GM20431 (cell line): ENCODE results near the gene RGS7.
"Not testable (repeated sequence)": the region's sequence is repeated elsewhere in the genome, so short reads cannot be mapped to it uniquely, and the experiment has no call there.

Experiments used
- in situ Hi-C: fragments of 300-500 bp; cut with MseI, MboI; formaldehyde crosslinking; loops from one replicate; pipeline ENCODE4 v1.15.0; 2020; ENCODE audit warnings: low sequenced_read_pairs; ENCODE audit not compliant: unreplicated experiment

The RGS7 gene

DNA sequence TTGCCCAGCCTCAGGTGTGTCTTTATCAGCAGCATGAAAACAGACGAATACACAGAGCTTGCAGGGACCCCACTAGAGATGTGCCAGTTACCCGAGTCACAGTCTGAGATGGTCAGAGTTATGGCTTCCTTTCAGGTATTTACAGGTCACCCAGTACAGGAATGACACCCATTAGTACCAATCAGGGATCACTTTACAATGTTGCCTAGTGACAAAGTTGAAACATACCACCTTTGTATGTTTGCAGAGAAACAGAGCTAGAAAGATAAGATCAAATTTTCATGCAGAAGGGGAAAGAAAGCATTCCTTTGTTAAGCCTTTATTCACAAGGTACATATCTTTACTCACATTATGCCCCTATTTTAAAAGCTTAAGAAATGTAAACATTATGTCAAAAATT lies 137.6 kb downstream of the RGS7 start:
- in situ Hi-C loops, result no loop called here

GRCh38 chr1:241217516-241217915 lies 139.5 kb downstream of the RGS7 start:
- in situ Hi-C loops, result no loop called here

- in situ Hi-C loops, result no loop called here
Observed at GRCh38 chr1:241215683-241216082, 141.3 kb downstream of the RGS7 start.

- in situ Hi-C loops, result no loop called here
Observed at GRCh38 chr1:241215203-241215602, 141.8 kb downstream of the RGS7 start.

DNA sequence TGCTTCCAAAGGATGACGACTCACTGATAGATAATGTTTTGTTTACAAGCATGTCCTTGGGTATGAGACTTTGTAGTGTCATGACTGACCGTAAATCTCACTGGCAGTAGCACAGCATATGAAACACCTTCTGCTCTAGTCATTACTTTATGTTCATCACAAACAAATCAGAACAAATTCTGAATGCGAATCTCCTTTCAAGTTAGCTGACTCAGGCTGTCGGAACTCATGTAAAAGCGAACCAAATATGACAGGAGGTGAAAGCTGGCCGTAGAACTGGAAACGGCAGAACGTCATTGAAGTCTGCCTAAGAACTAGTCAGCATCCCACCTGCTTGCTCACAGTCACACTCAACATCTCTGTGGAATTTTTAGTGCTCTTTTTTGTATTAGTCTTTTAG lies 143.9 kb downstream of the RGS7 start:
- in situ Hi-C loops, result no loop called here

DNA sequence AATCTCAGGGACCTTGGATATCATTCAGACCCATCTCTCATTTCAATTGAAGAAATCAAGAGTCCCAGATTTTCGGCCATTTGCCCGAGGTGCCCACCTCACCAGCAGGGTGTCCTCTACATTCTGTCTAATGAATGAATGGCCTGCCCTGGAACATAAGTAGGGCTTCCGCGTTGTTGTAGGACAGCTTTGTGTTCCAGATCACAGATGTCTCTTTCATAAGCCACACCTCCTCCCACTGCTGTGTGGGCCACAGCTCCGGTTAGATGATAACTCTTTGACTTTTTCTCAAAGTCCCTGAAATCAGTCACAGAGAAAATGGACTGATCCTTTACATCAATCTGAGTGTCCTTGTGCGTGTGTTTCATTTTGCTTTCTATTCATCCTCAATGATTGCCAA lies 144.4 kb downstream of the RGS7 start:
- in situ Hi-C loops, result no loop called here

DNA sequence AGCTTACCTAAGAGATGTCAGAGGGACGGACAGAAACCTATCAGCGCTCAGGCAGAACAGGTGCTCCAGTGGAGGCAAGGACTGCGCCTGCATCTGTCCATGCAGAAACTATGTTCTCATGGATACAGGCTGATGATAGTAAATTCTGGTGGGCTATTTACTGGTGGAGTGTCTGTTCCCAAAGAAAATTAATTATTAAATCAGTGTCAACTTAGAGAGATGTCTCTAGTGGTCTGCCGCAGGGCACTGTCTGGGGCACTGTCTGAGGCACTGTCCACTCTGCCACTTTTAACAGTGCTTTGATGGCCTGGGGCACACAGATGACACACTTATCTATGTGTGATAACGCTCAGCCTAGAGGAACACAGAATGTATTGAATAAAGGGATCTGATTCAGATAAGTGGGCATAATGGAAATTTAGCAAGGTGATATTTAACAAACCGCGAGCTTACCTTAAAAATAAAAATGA lies 148.1 kb downstream of the RGS7 start:
- in situ Hi-C loops, result no loop called here

DNA sequence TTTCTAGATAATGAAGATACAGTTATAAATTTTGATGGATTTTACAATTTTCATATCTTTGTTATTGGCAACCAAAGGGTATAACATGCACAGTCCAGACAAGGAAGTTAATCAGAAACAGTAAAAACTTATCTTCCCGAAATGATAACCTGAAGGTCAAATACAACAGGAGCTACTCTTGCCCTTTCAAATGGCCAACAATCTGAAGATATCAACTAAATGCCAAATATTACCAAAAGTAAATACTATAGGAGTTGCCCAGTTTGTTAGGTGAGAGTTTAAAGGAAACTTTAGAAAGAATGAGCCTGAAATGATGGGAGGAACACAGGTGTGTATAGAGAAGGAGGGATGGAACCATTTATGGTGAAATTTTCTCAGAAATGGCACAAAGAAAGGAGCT lies 153.2 kb downstream of the RGS7 start:
- in situ Hi-C loops, result no loop called here

GRCh38 chr1:241202401-241202800 lies 154.6 kb downstream of the RGS7 start:
- in situ Hi-C loops, result no loop called here

DNA sequence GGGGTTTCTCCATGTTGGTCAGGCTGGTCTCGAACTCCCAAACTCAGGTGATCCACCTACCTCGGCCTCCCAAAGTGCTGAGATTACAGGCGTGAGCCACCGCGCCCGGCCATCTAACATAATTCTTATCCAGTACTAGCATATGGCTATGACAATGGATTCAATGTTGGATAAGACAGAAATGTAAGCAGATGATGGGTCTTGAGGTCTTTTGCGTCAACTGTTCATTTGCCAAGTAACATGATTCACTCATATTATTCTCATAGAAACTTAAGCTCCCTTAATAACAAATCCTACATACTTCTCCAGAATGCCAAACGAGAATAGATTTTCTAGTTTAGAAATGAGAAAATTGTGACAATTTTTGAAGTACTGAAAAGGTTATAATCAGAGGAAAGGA lies 170.3 kb downstream of the RGS7 start:
- in situ Hi-C loops, result no loop called here

- in situ Hi-C loops, result no loop called here
Observed at GRCh38 chr1:241181971-241182370, 175.0 kb downstream of the RGS7 start.

DNA sequence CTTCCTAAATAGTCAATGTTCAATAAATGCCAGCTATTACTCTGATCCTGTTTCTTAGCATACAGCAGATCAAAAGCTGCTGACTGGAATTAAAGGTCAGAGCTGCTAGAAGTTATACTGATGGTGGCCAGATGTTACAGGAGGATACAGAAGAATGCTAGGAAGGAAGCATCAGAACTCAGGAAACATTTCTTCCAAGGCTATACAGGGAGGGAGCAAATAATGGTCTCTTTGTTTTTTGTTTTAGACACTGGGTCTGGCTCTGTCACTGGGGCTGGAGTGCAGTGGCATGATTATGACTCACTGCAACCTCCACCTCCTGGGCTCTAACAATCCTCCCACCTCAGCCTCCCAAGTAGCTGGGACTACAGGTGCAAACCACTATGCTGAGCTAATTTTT lies 175.5 kb downstream of the RGS7 start:
- in situ Hi-C loops, result no loop called here

- in situ Hi-C loops, result no loop called here
Observed at GRCh38 chr1:241180569-241180968, 176.4 kb downstream of the RGS7 start.

DNA sequence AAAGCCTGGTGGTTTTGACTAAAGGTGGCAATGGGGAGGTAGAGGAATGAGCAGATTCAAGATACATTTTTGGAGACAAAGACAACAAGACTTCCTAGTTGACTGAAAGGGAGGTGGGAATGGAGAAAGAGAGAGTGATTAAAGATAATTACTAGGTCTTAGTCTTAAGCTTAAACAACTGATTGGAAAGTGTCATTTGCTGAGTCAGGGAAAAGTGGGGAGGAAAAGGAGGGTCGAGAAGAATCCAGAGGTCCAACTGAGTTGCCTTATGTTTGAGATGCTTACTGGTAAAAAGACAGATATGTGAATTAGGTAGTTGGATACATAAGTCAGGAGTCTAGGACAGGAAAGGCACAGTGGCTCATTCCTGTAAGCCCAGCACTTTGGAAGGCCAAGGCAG lies 179.3 kb downstream of the RGS7 start:
- in situ Hi-C loops, result no loop called here

DNA sequence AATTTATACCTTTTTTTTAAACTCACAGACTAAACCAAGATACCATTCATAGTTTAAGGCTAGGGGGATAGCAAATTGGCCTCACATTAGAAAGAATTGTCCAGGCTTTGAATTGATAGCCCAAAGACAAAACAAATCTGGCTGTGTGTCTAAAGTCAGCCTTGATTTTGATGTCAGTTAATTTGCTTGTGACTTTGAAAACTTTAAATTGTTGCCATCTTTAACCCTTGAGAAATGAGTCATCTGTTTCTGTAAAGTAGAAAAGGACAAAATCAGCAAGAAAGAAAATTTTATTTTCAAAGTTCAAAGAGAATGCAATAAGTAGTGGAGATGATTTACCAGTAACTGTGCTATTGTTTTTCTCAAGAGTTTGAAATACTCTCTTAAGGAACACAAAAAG lies 184.5 kb downstream of the RGS7 start:
- in situ Hi-C loops, result no loop called here

DNA sequence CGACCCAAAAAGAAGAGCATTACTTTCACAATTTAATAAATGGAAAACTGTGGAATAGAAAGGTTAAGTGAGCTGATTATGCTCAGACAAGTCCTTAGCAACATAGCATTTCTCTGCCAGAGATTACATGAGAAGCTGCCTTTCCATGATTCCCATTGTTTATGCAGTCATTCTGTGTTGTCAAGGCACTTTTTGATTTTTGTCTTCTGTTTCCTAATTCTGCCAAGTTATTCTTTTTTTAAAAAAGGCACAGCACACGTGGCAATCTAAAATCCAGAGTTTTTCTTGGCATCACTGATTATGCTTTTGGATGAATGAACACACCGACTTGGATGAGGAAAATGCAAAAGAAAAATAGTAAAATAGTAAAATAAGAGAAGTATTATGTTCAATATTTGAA lies 185.0 kb downstream of the RGS7 start:
- in situ Hi-C loops, result no loop called here

GRCh38 chr1:241167121-241167630 lies 189.8 kb downstream of the RGS7 start:
- in situ Hi-C loops, result no loop called here

DNA sequence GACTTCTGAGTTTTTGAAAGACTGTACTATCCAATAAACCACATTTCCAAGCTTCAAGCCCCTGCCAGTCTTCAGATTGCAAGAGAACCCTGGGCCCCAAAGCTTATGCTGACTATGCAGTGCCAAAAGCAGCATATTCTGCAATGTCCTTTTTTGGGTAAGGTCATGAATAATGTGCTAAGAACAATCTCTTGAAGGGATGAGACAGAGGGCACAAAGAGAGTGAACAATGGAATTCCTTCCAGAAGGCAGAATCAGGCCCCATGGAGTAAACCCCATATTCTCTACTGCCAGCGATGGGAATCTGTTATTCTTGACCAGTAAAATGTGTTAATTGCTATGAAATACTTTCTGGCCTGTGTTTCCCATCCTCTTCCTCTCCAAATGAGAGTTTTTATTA lies 190.4 kb downstream of the RGS7 start:
- in situ Hi-C loops, result no loop called here

- in situ Hi-C loops, result not testable (repeated sequence)
Observed at GRCh38 chr1:241165256-241165655, 191.7 kb downstream of the RGS7 start.

GRCh38 chr1:241163363-241163762 lies 193.6 kb downstream of the RGS7 start:
- in situ Hi-C loops, result no loop called here

DNA sequence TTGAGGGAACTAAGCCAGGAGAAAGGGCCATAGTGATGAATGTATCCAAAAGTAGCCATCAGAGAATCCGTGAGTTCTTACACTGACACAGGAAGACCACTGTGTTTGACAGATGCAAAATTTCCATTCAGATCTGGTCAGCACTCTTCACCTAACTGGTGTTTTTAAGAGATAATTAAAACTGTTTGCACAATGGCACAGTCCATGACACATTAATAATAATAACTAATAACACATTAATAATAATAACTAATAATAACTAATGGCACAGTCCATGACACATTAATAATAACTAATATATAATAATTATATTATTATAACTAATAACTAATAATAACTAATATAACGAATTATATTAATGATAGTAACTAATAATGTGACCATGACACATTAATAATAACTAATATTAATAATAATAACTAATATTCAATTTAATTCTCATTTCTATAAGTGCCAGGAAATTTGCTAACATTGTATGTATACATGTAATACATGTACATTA lies 195.8 kb downstream of the RGS7 start:
- in situ Hi-C loops, result no loop called here

DNA sequence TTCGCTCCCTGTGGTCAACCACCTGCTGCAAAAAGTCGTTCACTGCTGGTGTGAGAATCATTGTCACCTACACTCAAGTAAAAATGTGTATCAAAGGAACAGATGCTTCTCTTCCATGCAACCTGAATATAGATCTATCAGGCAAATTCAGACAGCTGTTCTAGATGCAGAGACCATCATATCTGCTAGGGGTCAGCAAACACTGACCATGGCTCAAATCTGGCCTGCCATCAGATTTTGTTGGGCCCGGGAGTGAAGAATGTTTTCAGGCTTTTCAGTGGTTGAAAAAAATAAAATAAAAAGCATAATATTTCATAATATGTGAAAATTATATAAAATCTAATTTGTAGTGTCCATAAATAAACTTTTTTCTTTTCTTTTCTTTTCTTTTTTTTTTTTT lies 199.6 kb downstream of the RGS7 start:
- in situ Hi-C loops, result no loop called here
